ENCODE data around the gene RPS6KA2. TPM values are rescaled to one million over a fixed set of nuclear protein-coding genes. Genes with fewer than 3 reads are reported as not detected.

RPS6KA2 gene
- polyA plus RNA-seq, 1 donor from 2014 or later: 4.9 TPM

GRCh38 chr6:166661327-166662085, 34.5 kb upstream of the RPS6KA2 start:
- Mint-ChIP-seq H3K4me1 (peaks cover 6 to 15% (median 10%) of the 10 kb centered on the region in 3 donors), H3K36me3 (peaks cover 6% of the 10 kb centered on the region), H3K27me3 (peaks cover 19% of the 10 kb centered on the region)

GRCh38 chr6:166660157-166660688, 33.2 kb upstream of the RPS6KA2 start:
- no peaks in the 10 kb centered on the region for H3K9me3 Mint-ChIP-seq
- H3K27me3 Mint-ChIP-seq: peaks cover 18% of the 10 kb centered on the region
- H3K4me1 Mint-ChIP-seq: peaks cover 6 to 15% (median 13%) of the 10 kb centered on the region in 3 donors
- H3K27ac Mint-ChIP-seq: no peak overlapping the region
- H3K36me3 Mint-ChIP-seq: peaks cover 6% of the 10 kb centered on the region
- H3K4me3 Mint-ChIP-seq: no peak overlapping the region

More at GRCh38 chr6:166661327-166662085, 34.5 kb upstream of the RPS6KA2 start:
- no peaks in the 10 kb centered on the region for H3K9me3 Mint-ChIP-seq
- no peak overlapping the region for H3K27ac Mint-ChIP-seq
- no peak overlapping the region for H3K4me3 Mint-ChIP-seq

- Mint-ChIP-seq H3K4me3 (peak overlapping the region in 1 of 4 donors; percentile 17), H3K27me3 (peaks cover 18% of the 10 kb centered on the region), H3K9me3 (no peaks in the 10 kb centered on the region), H3K27ac (no peak overlapping the region), H3K4me1 (peaks cover 6 to 15% (median 13%) of the 10 kb centered on the region in 3 donors), H3K36me3 (peaks cover 6% of the 10 kb centered on the region)
Observed at GRCh38 chr6:166659581-166659980, 32.5 kb upstream of the RPS6KA2 start.

GRCh38 chr6:166658792-166659150, 31.7 kb upstream of the RPS6KA2 start:
- H3K9me3 Mint-ChIP-seq: no peaks in the 10 kb centered on the region
- H3K4me1 Mint-ChIP-seq: peaks cover 6 to 15% (median 13%) of the 10 kb centered on the region in 3 donors
- no peak overlapping the region for H3K4me3 Mint-ChIP-seq
- H3K36me3 Mint-ChIP-seq: peaks cover 6% of the 10 kb centered on the region
- H3K27ac Mint-ChIP-seq: no peak overlapping the region
- peaks cover 18% of the 10 kb centered on the region for H3K27me3 Mint-ChIP-seq

GRCh38 chr6:166658115-166658791, 31.2 kb upstream of the RPS6KA2 start:
- no peaks in the 10 kb centered on the region for H3K9me3 Mint-ChIP-seq
- H3K4me1 Mint-ChIP-seq: peaks cover 6 to 15% (median 13%) of the 10 kb centered on the region in 3 donors
- peaks cover 18% of the 10 kb centered on the region for H3K27me3 Mint-ChIP-seq
- H3K27ac Mint-ChIP-seq: no peak overlapping the region
- H3K4me3 Mint-ChIP-seq: peak overlapping the region in 1 of 4 donors; percentile 25
- peaks cover 6% of the 10 kb centered on the region for H3K36me3 Mint-ChIP-seq

- Mint-ChIP-seq H3K4me3 (peak overlapping the region in 3 of 4 donors; percentile 25 to 81 (median 65)), H3K27me3 (peaks cover 13% of the 10 kb centered on the region), H3K27ac (no peak overlapping the region)
Observed at GRCh38 chr6:166657531-166657930, 30.5 kb upstream of the RPS6KA2 start.

GRCh38 chr6:166656230-166657151, 29.4 kb upstream of the RPS6KA2 start:
- H3K27ac Mint-ChIP-seq: no peak overlapping the region

More at GRCh38 chr6:166657531-166657930, 30.5 kb upstream of the RPS6KA2 start:
- Mint-ChIP-seq H3K36me3 (peaks cover 6% of the 10 kb centered on the region), H3K9me3 (no peaks in the 10 kb centered on the region), H3K4me1 (peaks cover 6 to 13% (median 13%) of the 10 kb centered on the region in 3 donors)

GRCh38 chr6:166655713-166656229, 28.7 kb upstream of the RPS6KA2 start:
- Mint-ChIP-seq H3K36me3 (peaks cover 6% of the 10 kb centered on the region), H3K27ac (no peak overlapping the region), H3K27me3 (peaks cover 13% of the 10 kb centered on the region), H3K4me1 (peaks cover 6 to 13% (median 12%) of the 10 kb centered on the region in 3 donors), H3K4me3 (no peak overlapping the region), H3K9me3 (no peaks in the 10 kb centered on the region)

More at GRCh38 chr6:166656230-166657151, 29.4 kb upstream of the RPS6KA2 start:
- peaks cover 6 to 13% (median 12%) of the 10 kb centered on the region in 3 donors for H3K4me1 Mint-ChIP-seq
- H3K27me3 Mint-ChIP-seq: peaks cover 13% of the 10 kb centered on the region
- H3K9me3 Mint-ChIP-seq: no peaks in the 10 kb centered on the region
- H3K36me3 Mint-ChIP-seq: peaks cover 6% of the 10 kb centered on the region
- H3K4me3 Mint-ChIP-seq: peak overlapping the region; percentile 65 to 89 (median 73)

GRCh38 chr6:166655251-166655650, 28.2 kb upstream of the RPS6KA2 start:
- no peak overlapping the region for H3K4me3 Mint-ChIP-seq
- no peaks in the 10 kb centered on the region for H3K9me3 Mint-ChIP-seq
- H3K4me1 Mint-ChIP-seq: peaks cover 6 to 13% (median 12%) of the 10 kb centered on the region in 3 donors
- H3K27ac Mint-ChIP-seq: no peak overlapping the region
- peaks cover 13% of the 10 kb centered on the region for H3K27me3 Mint-ChIP-seq
- peaks cover 4% of the 10 kb centered on the region for H3K36me3 Mint-ChIP-seq

GRCh38 chr6:166654573-166654972, 27.5 kb upstream of the RPS6KA2 start:
- Mint-ChIP-seq H3K4me3 (no peak overlapping the region), H3K27ac (no peak overlapping the region), H3K27me3 (peaks cover 13% of the 10 kb centered on the region), H3K9me3 (no peaks in the 10 kb centered on the region), H3K36me3 (peaks cover 3% of the 10 kb centered on the region), H3K4me1 (peaks cover 6 to 13% (median 12%) of the 10 kb centered on the region in 3 donors)

GRCh38 chr6:166653639-166653941, 26.5 kb upstream of the RPS6KA2 start:
- Mint-ChIP-seq H3K27me3 (peaks cover 12% of the 10 kb centered on the region), H3K27ac (no peak overlapping the region), H3K4me1 (peaks cover 6 to 13% (median 12%) of the 10 kb centered on the region in 3 donors), H3K36me3 (peaks cover 3% of the 10 kb centered on the region), H3K9me3 (no peaks in the 10 kb centered on the region), H3K4me3 (no peak overlapping the region)

- no peak overlapping the region for H3K4me3 Mint-ChIP-seq
- no peaks in the 10 kb centered on the region for H3K36me3 Mint-ChIP-seq
- H3K4me1 Mint-ChIP-seq: no peaks in the 10 kb centered on the region
- no peaks in the 10 kb centered on the region for H3K9me3 Mint-ChIP-seq
- H3K27me3 Mint-ChIP-seq: no peaks in the 10 kb centered on the region
- no peak overlapping the region for H3K27ac Mint-ChIP-seq
Observed at GRCh38 chr6:166650824-166651807, 24.1 kb upstream of the RPS6KA2 start.

GRCh38 chr6:166650047-166650446, 23.0 kb upstream of the RPS6KA2 start:
- no peak overlapping the region for H3K27ac Mint-ChIP-seq
- no peaks in the 10 kb centered on the region for H3K27me3 Mint-ChIP-seq
- peaks cover 4% of the 10 kb centered on the region for H3K36me3 Mint-ChIP-seq
- H3K4me3 Mint-ChIP-seq: no peak overlapping the region
- H3K9me3 Mint-ChIP-seq: no peaks in the 10 kb centered on the region
- no peaks in the 10 kb centered on the region for H3K4me1 Mint-ChIP-seq
